HTERT RPE-1 (cell line): Measurements from ENCODE around the gene CCL27.

Experiments used
- in situ Hi-C: fragments of 300-500 bp; cut with MboI; formaldehyde crosslinking; loops from 4 replicates; pipeline ENCODE4 v1.14.3; 2020; ENCODE audit warnings: low sequenced_read_pairs

The CCL27 gene

GRCh38 chr9:34628656-34629490, 33.6 kb downstream of the CCL27 start, which contains the start of gene ARID3C:
Gene ARID3C (minus strand): TSS chr9:34629066. CDS start chr9:34628014, 1,052 bp downstream.
- in situ Hi-C loops = no loop called here

DNA sequence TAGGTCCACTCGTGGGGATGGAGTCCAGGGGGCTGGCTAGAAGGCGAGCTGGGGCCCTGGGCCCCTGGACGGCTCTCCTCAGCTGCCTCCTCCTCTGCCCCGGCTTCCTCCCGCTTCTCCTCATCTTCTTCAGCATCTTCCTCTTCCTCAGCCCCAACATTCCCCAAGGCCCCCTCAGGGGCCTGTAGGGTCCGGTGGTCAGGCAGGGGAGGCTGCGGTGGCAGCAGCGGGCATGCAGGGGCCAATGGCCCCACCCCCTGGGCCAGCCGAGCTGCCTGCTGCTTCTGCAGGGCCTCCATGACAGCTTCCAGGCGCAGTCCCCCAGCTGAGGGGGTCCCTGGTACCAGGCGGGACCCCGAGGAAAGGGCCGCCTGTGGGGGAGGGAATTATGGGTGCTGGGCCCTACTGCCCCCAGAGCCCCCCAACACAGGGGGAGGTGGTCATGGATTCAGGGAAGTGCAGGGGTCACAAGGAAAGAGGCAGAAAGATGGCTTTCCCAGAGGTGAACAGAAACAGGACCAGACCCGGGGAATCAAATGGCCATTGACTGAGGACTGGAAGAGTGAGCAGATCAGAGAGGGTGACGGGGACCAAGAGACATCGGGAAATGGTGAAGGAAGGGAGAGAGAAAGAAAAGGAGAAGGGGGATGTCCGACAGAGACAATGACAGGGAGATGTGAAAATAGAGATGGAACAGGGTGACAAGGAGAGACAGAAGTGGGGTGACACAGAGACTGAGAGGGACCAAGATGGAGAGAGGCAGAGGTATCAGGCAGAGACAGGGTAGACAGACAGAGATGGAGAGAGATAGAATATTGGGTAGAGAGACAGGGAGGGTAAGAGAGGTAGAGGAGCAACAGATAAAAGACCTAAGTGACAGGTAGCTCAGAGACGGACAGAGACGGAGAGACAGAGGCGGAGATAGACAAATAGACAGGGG, 34.5 kb downstream of the CCL27 start:
- in situ Hi-C loops = no loop called here

DNA sequence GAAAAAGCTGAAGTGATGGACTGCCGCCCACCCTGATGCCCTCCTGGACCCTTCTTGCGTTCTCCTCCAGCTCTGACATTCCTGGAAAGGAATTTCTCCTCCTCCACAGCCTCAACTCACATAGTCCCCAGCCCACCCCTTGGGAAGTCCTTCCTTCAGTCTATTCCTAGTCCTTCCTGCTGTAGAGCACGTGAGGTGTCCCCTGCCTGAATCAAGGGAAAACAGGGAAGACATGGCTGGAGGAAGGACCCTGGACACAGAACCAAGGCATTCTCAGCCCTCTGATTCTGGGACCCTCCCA, 37.3 kb downstream of the CCL27 start:
- in situ Hi-C loops = no loop called here

GRCh38 chr9:34624475-34625185, 37.8 kb downstream of the CCL27 start:
- in situ Hi-C loops = no loop called here

GRCh38 chr9:34623374-34624235, 38.9 kb downstream of the CCL27 start:
- in situ Hi-C loops = no loop called here

DNA sequence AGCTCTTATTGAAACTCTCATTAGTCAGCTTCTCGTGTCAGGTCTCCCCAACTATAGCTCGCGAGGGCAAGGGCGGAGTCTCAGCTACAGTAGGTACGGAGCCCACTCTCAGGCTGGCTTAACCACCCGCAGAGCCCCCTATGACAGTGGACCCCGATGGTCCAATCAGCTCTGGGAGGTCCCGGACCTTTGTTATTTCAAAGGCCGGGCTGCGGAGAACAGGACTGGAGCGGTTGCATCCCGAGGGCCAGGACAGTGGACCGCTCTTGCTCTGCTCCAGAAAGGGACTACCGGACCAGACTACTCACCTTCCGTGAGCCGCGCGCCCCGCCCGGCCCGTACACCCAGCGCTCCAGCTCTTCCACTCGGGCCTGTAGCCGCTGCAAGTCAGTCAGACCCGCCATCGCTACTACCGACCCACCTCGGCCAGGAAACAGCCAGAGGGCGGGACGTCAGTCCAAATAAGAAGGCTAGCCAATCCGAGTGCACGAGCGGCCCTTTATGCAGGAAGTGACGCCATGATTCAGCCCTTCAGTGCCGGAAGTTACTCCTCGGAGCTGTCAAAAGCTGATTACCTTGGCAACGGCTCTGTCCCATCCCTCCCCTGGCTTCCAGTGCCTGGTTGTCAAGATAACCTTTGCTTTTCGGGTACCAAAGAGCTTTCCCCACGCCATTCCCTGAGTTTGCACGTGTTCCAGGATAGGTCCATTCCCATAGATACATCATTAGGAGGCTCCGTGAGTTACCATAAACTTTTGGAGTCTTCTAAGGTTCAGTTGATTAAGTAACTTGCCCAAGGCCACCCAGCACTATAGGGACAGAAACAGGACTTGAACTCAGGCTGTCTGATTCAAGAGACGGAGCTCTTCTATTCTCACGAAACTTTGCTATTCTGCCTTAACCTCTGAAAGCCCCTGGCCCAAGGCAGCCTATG, 42.1 kb downstream of the CCL27 start, which contains the start of gene DCTN3:
Gene DCTN3 (minus strand): TSS at position 435 of the 934 bp plus-strand sequence. CDS start 31 bp downstream, at position 404.
- in situ Hi-C loops = no loop called here

DNA sequence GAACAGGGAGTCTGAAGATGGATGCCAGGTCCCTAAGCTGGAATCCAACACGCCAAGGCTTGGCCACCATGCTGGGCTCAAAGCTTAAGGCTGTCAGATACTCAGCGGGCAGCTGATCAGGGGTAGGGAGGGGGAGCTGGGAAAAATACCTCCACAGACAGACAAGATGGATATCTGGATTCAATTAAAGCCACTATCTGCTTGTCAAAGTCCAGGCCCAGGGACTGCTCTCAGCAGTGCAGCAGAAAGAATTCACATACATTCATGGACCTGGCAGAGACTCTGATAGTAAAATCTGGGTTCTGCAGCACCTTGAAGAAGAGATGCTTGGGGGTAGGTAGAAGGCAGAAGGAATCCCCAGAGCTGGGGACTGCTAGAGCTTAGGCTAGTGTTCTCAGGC, 47.3 kb downstream of the CCL27 start:
- in situ Hi-C loops = no loop called here

DNA sequence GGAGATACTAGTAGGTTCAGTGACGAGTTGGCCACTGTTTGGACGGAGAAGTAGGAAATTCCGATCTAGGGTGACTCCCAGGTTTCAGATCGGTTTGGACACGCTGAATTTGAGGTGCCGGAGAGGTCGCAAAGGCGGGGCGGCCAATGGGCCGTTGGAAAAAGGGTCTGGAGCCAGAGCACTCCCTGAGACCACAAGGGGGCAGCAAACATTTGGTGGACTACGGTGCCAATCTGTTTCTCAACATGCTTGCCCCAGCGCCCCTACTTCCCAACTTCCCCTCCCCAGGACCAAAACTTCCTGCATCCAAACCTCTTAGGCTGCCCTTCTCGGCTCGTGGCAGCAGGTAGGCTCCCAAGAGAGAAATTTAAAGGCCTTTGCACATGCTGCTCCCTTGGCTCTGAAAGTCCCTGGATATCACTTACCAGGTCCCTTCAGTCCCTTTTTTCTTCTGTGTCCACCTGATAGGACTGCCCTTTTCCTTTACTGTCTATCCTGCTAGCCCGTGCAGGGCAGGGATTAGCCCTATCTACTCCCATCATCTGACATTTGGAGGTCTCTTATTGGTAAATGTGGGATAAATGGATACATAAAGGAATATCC, 49.6 kb downstream of the CCL27 start:
- in situ Hi-C loops = no loop called here
